Choroid plexus epithelial cell (primary cell): Measurements from ENCODE around the gene CDH20.

Experiments
- DNase-seq: peaks from one replicate; pipeline ENCODE4 v3.0.0-alpha.2; 2010; ENCODE audit warnings: low read depth
- H3K4me3 ChIP-seq: 2 replicates; pipeline ENCODE4 v1.5.1; 2011; ENCODE audit warnings: low read depth, mild to moderate bottlenecking, control low read depth, low read length, moderate library complexity
- CTCF ChIP-seq: conservative IDR thresholded peaks from 2 replicates; pipeline ENCODE4 v1.5.1; 2011; ENCODE audit warnings: low read depth, mild to moderate bottlenecking, control low read depth, inconsistent platforms, low read length, moderate library complexity

The CDH20 gene

DNA sequence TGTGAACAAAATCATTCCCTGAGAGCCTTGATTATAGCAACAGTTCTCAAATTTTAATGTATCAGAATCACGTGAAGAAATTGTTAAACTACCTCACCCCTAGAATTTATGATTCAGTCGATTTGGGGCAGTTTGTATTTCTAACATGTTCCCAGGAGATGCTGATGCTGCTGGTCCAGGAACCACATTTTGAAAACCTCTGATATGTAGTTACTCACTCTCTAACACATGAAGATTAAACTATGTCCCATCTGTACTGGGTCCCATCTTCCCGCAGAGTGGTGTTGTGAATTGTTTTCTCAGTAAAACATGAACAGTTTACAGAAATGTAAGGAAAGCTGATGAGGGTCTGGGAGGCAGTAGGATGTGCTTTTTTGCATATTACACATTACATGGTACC, 223.1 kb downstream of the CDH20 start:
- no peak for DNase-seq
- H3K4me3 ChIP-seq: no peak overlapping the region
- no peak for TF ChIP-seq CTCF

- no peak overlapping the region for H3K4me3 ChIP-seq
- peak; percentile 44 for DNase-seq
- TF ChIP-seq CTCF: no peak
Observed at GRCh38 chr18:61556862-61557261, 223.6 kb downstream of the CDH20 start.

GRCh38 chr18:61569176-61569892, 236.1 kb downstream of the CDH20 start:
- TF ChIP-seq CTCF: no peak
- peak; percentile 90 for DNase-seq
- H3K4me3 ChIP-seq: no peak overlapping the region

GRCh38 chr18:61570070-61570469, 236.8 kb downstream of the CDH20 start:
- TF ChIP-seq CTCF: no peak
- no peak overlapping the region for H3K4me3 ChIP-seq
- no peak for DNase-seq

DNA sequence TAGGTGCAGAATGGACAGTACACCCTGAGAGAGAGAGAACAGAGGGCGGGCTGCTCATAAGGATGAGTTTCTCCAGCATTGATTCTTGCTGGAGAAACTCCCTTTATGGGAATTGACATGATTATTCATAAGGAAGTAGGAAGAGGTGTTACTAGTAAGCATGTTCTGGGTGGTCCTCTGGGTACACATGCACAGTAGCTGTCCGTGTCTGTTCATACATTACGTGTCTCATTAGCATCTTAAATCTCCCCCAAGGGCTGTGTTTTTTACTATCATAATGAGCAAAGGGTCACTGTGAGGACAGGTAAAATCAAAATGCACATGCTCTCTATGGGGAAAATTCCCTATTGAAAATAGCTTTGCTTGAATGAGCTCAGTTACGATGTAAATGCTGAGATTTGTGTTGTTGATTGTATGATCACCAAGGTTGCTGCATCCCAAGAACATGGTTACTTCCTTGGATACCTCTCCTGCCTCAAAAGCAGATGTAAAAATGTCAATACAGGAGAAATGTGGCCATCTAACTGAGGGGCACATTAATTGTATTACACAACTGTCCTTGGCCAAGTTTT, 238.9 kb downstream of the CDH20 start:
- no peak overlapping the region for H3K4me3 ChIP-seq
- DNase-seq: no peak
- TF ChIP-seq CTCF: no peak

- DNase-seq: peak; percentile 32
- TF ChIP-seq CTCF: no peak
- no peak overlapping the region for H3K4me3 ChIP-seq
Observed at GRCh38 chr18:61572871-61573270, 239.6 kb downstream of the CDH20 start.

DNA sequence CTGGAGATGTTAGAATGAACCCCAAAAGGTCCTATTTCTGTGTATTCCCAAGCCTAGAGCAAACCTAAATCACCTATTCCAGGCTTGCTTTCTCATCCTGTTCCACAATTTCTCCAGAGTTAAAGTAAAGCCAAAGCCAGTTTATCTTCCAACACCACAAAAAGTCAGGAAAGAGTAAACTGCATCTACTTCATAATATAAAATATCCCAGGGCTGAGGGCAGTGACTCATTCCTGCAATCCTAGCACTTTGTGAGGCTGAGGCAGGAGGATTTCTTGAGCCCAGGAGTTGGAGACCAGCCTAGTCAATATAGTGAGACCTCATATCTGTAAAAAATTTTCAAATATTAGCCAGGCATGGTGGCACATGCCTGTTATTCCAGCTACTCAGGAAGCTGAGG, 241.4 kb downstream of the CDH20 start:
- DNase-seq: no peak
- TF ChIP-seq CTCF: no peak
- no peak overlapping the region for H3K4me3 ChIP-seq
